Pancreas (tissue), 10 donors: Measurements from ENCODE around the gene PTMA. TPM values are rescaled to one million over a fixed set of nuclear protein-coding genes. Genes with fewer than 3 reads are reported as not detected.

ENCODE experiments used
- ATAC-seq, 4 donors: fragments of 200-7000 bp; cut with Tn5 transposase; one replicate each; pipeline versions ENCODE4 v1.8.0 to v1.9.1; 2020; ENCODE audit warnings: mild to moderate bottlenecking in 4 of 4, moderate library complexity in 4 of 4
- DNase-seq, 6 donors: peaks; one replicate each; pipeline ENCODE4 v3.0.0-alpha.2; 2020
- FAIRE-seq: peaks from 2 replicates; lab custom pipeline; 2012; peaks lifted over from hg19 to GRCh38; lab: Jason Lieb, UNC
- H3K27ac ChIP-seq, 4 donors: fragments of 200-600 bp; sonication (generic); 1 replicate in 3 of 4; 2 replicates in 1 of 4; pipeline versions ENCODE4 v1.5.0 to v1.8.0; 2020
- H3K27me3 ChIP-seq, 4 donors: fragments of 200-600 bp; one replicate each; pipeline ENCODE4 v1.8.0; 2021
- H3K36me3 ChIP-seq, 3 donors: fragments of 200-600 bp; sonication (generic) in 1 of 3; one replicate each; pipeline versions ENCODE4 v1.5.0 to v1.8.0; 2020 to 2021
- H3K4me1 ChIP-seq, 3 donors: fragments of 200-600 bp; one replicate each; pipeline ENCODE4 v1.8.0; 2021
- H3K4me3 ChIP-seq, 4 donors: fragments of 200-600 bp; sonication (generic) in 2 of 4; one replicate each; pipeline versions ENCODE4 v1.5.0 to v1.8.0; 2020 to 2021
- H3K9me3 ChIP-seq, 4 donors: fragments of 200-600 bp; one replicate each; pipeline ENCODE4 v1.8.0; 2021
- WGBS, 2 donors: extraction: QIAGEN DNeasy Blood & Tissue Kit; methylation state at CpG; one replicate each; pipeline ENCODE4 v1.1.7; 2013; 5-methylcytosine and 5-hydroxymethylcytosine counted together
- intact Hi-C, 3 donors: fragments of 100-400 bp; cut with DNase I; formaldehyde crosslinking; loops; one replicate each; pipeline versions ENCODE4 v1.11.1 to v1.14.2; 2022
- polyA plus RNA-seq, 2 donors: library from polyadenylated mRNA; stranded (reverse); fragments of 200-250 nt; gene quantifications; one replicate each; pipeline ENCODE4 v1.2.3, GENCODE V29; 2013
- total RNA-seq, 6 donors: library from RNA; stranded (reverse); fragmentation: NEBNext Ultra II Directional in 4 of 6; extraction: Animal tissue kit (Norgen Biotek cat#: 25700) in 4 of 6; gene quantifications; one replicate each; pipeline versions ENCODE4 v1.2.1 to v1.2.4, GENCODE V29; 2021 to 2023
- TF ChIP-seq, protein P1 (sequence below), 4 donors: fragments of 200-600 bp; sonication (generic) in 3 of 4; IDR thresholded peaks; one replicate each; pipeline versions ENCODE4 v1.5.0 to v1.8.0; 2021; ENCODE audit warnings: antibody characterized with exemption in 4 of 4
- donor health status: healthy with polysubstance abuse.
- donor health status: DM: no; HTN: no; CAD: no; lungs with moderate emphysema.
- donor health status: DM: no; HTN: no; CAD: no.
- donor health status: control.
- donor health status: control.
- donor health status: Bipolar disorder and iron deficiency.
- donor health status: DM: yes; HTN: yes; CAD: no.
- donor health status: DM: no; HTN: no; CAD: no.
- donor health status: DM: no; HTN: no; CAD: no.
- donor health status: DM: yes; HTN: yes; CAD: no.

Gene PTMA
- total and polyA plus RNA-seq, 8 donors: 319 to 751 (median 531) TPM

DNA sequence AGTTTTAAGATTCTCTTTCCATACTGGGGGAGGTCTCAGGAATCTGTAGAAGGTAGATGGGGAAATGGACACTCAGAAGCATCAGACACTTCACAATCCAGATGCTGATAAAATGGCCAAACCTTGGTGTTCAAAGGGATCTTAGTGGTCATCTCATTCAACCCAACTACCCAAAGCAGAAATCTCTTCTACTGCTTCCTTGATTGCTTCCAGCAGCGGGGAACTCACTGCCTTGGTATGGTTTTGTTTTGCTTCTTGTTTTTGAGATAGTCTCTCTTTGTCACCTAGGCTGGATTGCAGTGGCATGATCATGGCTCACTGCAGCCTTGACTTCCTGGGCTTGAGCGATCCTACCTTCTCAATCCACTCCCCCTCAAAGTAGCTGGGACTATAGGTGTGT, 39.3 kb upstream of the PTMA start:
- Histone ChIP-seq H3K36me3 (no peaks in the 10 kb centered on the region), H3K9me3 (no peaks in the 10 kb centered on the region), H3K4me1 (peaks cover 0 to 13% (median 6%) of the 10 kb centered on the region in 3 donors), H3K27me3 (no peaks in the 10 kb centered on the region), H3K4me3 (no peak overlapping the region), H3K27ac (no peak overlapping the region)
- intact Hi-C loops: no loop called here
- DNase-seq (no peak), ATAC-seq (no peak), FAIRE-seq (no peak)
- WGBS, 2 donors: 97 to 100% methylated on average over 2 of the region's 2 CpGs
- TF ChIP-seq, protein P1, sequence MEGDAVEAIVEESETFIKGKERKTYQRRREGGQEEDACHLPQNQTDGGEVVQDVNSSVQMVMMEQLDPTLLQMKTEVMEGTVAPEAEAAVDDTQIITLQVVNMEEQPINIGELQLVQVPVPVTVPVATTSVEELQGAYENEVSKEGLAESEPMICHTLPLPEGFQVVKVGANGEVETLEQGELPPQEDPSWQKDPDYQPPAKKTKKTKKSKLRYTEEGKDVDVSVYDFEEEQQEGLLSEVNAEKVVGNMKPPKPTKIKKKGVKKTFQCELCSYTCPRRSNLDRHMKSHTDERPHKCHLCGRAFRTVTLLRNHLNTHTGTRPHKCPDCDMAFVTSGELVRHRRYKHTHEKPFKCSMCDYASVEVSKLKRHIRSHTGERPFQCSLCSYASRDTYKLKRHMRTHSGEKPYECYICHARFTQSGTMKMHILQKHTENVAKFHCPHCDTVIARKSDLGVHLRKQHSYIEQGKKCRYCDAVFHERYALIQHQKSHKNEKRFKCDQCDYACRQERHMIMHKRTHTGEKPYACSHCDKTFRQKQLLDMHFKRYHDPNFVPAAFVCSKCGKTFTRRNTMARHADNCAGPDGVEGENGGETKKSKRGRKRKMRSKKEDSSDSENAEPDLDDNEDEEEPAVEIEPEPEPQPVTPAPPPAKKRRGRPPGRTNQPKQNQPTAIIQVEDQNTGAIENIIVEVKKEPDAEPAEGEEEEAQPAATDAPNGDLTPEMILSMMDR (IDR thresholded peaks at IDR 0.05): no peak

DNA sequence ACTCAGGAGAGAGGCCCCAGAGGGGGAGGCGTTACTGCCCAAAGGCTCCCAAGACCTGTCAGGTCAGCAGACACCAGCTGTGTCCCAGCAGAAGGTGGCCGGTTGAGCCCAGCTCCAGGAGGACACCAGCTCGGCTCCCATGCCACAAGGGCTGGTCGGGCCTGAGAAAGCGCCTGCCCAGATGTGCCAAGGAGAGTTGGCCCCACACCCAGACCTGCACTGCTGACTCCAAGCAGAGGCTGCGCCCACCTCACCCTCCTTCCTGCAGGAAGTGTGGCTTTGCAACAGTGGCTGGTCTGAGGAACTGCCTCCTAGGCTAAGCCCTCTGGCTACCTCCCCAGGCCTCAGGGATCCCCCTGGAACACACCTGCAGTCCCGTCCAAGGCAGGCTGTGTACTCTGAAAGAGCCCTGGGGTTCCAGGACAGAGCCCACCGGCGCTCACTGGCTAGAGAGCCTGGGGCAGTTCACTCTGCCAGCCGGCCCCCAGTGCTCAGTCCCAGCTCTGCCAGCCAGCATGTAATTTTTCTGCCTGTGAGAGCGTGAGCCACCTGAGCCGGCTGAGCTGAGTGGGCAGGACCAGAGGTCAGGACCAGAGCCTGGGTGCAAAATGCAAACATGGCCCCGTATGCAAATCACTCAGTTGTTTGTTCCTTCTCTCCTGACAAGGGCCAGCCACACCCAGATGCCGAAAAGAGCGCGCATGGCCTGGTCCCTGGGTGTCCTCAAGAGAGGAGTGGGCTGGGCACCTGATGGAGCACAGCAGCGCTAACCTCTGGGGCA, 36.9 kb upstream of the PTMA start:
- 76% methylated on average over 17 of the region's 17 CpGs for WGBS, 2 donors
- Histone ChIP-seq H3K27ac (no peak overlapping the region), H3K4me1 (peaks cover 0 to 14% (median 6%) of the 10 kb centered on the region in 3 donors), H3K27me3 (no peaks in the 10 kb centered on the region), H3K9me3 (no peaks in the 10 kb centered on the region), H3K4me3 (no peak overlapping the region), H3K36me3 (no peaks in the 10 kb centered on the region)
- intact Hi-C loops: loop anchor here in 2 of 3 donors (5.0 kb wide), 2 partner anchors 54 to 59 kb away; no protein-coding TSS in a partner anchor
- peak in 1 of 6 donors; percentile 67 for DNase-seq
- TF ChIP-seq, protein P1 (IDR thresholded peaks at IDR 0.05): no peak
- no peak for FAIRE-seq
- no peak for ATAC-seq

DNA sequence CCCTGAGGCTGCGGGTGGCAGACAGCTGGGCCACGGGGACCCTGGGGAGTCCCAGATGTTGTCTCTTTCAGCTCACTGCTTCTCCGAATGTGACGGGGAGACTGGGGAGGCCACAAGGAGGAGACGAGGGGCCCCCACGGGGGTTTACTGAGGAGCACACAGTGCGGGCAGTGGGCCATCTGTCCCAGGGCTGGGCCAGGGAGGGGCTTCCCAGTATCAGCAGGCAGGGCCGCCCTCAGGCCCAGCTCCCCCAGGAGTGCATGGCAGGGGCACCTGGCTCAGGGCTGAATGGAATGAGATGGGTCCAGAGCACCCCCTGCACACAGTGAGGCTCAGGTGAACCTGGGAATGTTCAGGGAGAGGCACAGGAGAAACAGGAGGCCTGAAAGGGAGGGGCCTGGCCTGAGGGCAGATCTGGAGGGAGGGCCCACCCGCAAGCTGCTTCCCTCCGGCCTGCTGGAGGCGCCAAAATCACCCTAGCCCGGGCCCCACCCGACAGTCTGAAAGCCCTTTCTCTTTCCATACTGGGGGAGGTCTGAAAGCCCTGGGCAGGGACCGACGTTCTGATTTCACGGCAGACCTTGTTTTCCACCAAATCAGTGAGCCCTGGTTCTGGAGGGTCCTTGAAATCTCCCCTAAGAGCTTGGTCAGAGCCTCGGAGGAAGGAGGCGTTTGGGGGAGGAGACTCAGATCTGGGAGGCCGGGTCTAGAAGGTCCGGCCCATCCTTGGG, 35.5 kb upstream of the PTMA start:
- peak in 1 of 4 donors; percentile 17 for ATAC-seq
- TF ChIP-seq, protein P1 (IDR thresholded peaks at IDR 0.05): no peak
- WGBS, 2 donors: 72 to 75% methylated on average over 20 of the region's 20 CpGs
- H3K4me1 ChIP-seq: peaks cover 0 to 6% (median 0%) of the 10 kb centered on the region in 3 donors
- no peak for FAIRE-seq
- DNase-seq: peak in 1 of 6 donors; percentile 66
- no peaks in the 10 kb centered on the region for H3K9me3 ChIP-seq
- intact Hi-C loops: loop anchor here in 2 of 3 donors (5.0 kb wide), 2 partner anchors 55 to 60 kb away; no protein-coding TSS in a partner anchor
- H3K27ac ChIP-seq: peak overlapping the region in 1 of 4 donors; percentile 26
- no peaks in the 10 kb centered on the region for H3K36me3 ChIP-seq
- H3K27me3 ChIP-seq: no peaks in the 10 kb centered on the region
- no peak overlapping the region for H3K4me3 ChIP-seq

DNA sequence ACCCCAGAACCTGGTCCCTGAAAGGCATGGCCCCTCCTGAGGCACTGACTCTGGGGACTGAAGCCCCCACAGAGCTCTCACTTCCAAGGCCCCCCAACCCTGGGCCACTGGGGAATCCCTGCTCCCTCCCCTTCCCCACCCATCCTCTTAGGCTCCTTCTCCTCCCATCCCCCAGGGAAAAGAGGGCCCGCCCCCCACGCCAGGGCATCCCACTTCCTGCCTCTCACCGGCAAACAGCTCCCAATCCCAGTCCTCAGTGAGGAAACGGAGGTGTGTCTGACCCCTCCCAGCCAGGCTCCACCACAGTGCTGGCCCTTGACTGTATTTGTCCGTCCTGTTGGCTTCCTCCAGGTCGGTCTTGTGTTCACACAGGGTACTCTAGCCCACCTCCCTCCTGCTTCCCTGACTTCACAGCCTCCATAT, 35.0 kb upstream of the PTMA start:
- ATAC-seq: peak in 1 of 4 donors; percentile 19
- intact Hi-C loops: loop anchor here in 2 of 3 donors (5.0 kb wide), 2 partner anchors 56 to 61 kb away; no protein-coding TSS in a partner anchor
- Histone ChIP-seq H3K27ac (peak overlapping the region in 1 of 4 donors; percentile 26), H3K27me3 (no peaks in the 10 kb centered on the region), H3K36me3 (no peaks in the 10 kb centered on the region), H3K4me3 (no peak overlapping the region), H3K4me1 (peaks cover 0 to 6% (median 0%) of the 10 kb centered on the region in 3 donors), H3K9me3 (no peaks in the 10 kb centered on the region)
- 81 to 83% methylated on average over 6 of the region's 6 CpGs for WGBS, 2 donors
- TF ChIP-seq, protein P1 (IDR thresholded peaks at IDR 0.05): no peak
- no peak for FAIRE-seq
- DNase-seq: peak in 1 of 6 donors; percentile 49
